Measurements from ENCODE around the gene BDH2. TPM values are rescaled to one million over a fixed set of nuclear protein-coding genes. Genes with fewer than 3 reads are reported as not detected.

BDH2 gene
- total RNA-seq, 1 experiment from 2014 or later = 39.0 TPM

- DNase-seq = no peak
- Histone ChIP-seq H3K27me3 (ENCODE audit: control insufficient read depth, insufficient read depth, low read length) (no peaks in the 10 kb centered on the region), H3K36me3 (replicated peaks; ENCODE audit: control insufficient read depth, insufficient read depth, low read length) (no peaks in the 10 kb centered on the region; the same call in 1 of the 2 replicates), H3K4me3 (ENCODE audit: insufficient read depth, low read depth, low read length) (no peak overlapping the region)
These were observed 1.3 kb downstream of the BDH2 start for GRCh38 chr4:103098341-103098740.

DNA sequence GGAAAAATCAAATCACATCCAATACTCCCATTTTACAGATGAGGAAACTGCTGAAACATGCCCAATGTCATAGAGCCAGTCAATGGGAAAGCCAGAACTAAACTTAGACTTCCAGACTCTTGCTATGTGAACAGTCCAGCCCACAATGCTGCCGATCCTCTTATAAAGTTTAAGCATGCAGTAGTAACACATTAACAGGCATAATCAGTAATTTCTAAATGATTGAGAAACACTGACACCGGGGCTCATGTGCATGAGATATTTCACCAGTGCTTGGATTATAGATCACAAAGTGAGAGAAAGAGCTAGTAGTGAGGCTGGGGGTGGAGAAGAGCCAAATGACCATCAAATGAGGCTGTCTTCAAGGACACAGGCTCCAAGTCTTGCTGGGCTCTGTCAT is 2.5 kb downstream of the BDH2 start:
- Histone ChIP-seq H3K36me3 (replicated peaks; ENCODE audit: control insufficient read depth, insufficient read depth, low read length) (no peaks in the 10 kb centered on the region; the same call in 1 of the 2 replicates), H3K27me3 (ENCODE audit: control insufficient read depth, insufficient read depth, low read length) (no peaks in the 10 kb centered on the region), H3K4me3 (ENCODE audit: insufficient read depth, low read depth, low read length) (no peak overlapping the region)
- DNase-seq = no peak

GRCh38 chr4:103095080-103095479 is 4.6 kb downstream of the BDH2 start:
- peaks cover 3% of the 10 kb centered on the region for H3K36me3 ChIP-seq (replicated peaks; ENCODE audit: control insufficient read depth, insufficient read depth, low read length)
- no peaks in the 10 kb centered on the region for H3K27me3 ChIP-seq (ENCODE audit: control insufficient read depth, insufficient read depth, low read length)
- H3K4me3 ChIP-seq (ENCODE audit: insufficient read depth, low read depth, low read length) = no peak overlapping the region
- no peak for DNase-seq

GRCh38 chr4:103092245-103092644 is 7.4 kb downstream of the BDH2 start:
- DNase-seq = no peak
- H3K4me3 ChIP-seq (ENCODE audit: insufficient read depth, low read depth, low read length) = no peak overlapping the region
- H3K36me3 ChIP-seq (replicated peaks; ENCODE audit: control insufficient read depth, insufficient read depth, low read length) = peaks cover 3% of the 10 kb centered on the region
- no peaks in the 10 kb centered on the region for H3K27me3 ChIP-seq (ENCODE audit: control insufficient read depth, insufficient read depth, low read length)

GRCh38 chr4:103091601-103092223 is 7.9 kb downstream of the BDH2 start:
- Histone ChIP-seq H3K4me3 (ENCODE audit: insufficient read depth, low read depth, low read length) (no peak overlapping the region), H3K27me3 (ENCODE audit: control insufficient read depth, insufficient read depth, low read length) (no peaks in the 10 kb centered on the region), H3K36me3 (replicated peaks; ENCODE audit: control insufficient read depth, insufficient read depth, low read length) (peaks cover 3% of the 10 kb centered on the region)
- DNase-seq = no peak

DNA sequence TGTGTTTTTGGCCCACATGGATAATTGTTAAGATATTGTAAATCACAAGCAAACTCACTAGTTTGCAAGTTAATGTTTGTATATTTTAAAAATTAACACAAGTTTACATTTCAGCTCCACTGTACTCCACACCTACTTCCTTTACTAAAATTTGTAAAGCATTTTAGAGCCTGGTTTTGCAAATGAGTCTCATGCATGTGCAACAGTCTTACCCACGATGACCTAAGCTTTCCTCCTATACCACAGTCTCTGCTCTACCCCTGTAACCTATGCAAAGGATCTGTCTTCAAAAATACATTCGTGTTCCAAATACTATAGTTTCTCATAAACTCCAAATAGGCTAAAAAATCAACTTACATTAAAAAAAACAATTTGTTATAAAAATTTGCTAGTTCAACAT is 10.2 kb downstream of the BDH2 start:
- no peak overlapping the region for H3K4me3 ChIP-seq (ENCODE audit: insufficient read depth, low read depth, low read length)
- no peaks in the 10 kb centered on the region for H3K27me3 ChIP-seq (ENCODE audit: control insufficient read depth, insufficient read depth, low read length)
- DNase-seq = no peak
- H3K36me3 ChIP-seq (replicated peaks; ENCODE audit: control insufficient read depth, insufficient read depth, low read length) = peaks cover 5% of the 10 kb centered on the region

- no peak for DNase-seq
- Histone ChIP-seq H3K36me3 (replicated peaks; ENCODE audit: control insufficient read depth, insufficient read depth, low read length) (peaks cover 5% of the 10 kb centered on the region), H3K27me3 (ENCODE audit: control insufficient read depth, insufficient read depth, low read length) (no peaks in the 10 kb centered on the region), H3K4me3 (ENCODE audit: insufficient read depth, low read depth, low read length) (no peak overlapping the region)
These were observed 13.1 kb downstream of the BDH2 start for GRCh38 chr4:103086551-103086950.

- Histone ChIP-seq H3K36me3 (replicated peaks; ENCODE audit: control insufficient read depth, insufficient read depth, low read length) (peaks cover 5% of the 10 kb centered on the region), H3K4me3 (ENCODE audit: insufficient read depth, low read depth, low read length) (no peak overlapping the region), H3K27me3 (ENCODE audit: control insufficient read depth, insufficient read depth, low read length) (no peaks in the 10 kb centered on the region)
- no peak for DNase-seq
These were observed 14.0 kb downstream of the BDH2 start for GRCh38 chr4:103085555-103086196.

- H3K36me3 ChIP-seq (replicated peaks; ENCODE audit: control insufficient read depth, insufficient read depth, low read length) = no peaks in the 10 kb centered on the region; the same call in 1 of the 2 replicates
- no peak for DNase-seq
- no peak overlapping the region for H3K4me3 ChIP-seq (ENCODE audit: insufficient read depth, low read depth, low read length)
- H3K27me3 ChIP-seq (ENCODE audit: control insufficient read depth, insufficient read depth, low read length) = peaks cover 19% of the 10 kb centered on the region
These were observed 20.0 kb downstream of the BDH2 start for GRCh38 chr4:103079621-103080020.

DNA sequence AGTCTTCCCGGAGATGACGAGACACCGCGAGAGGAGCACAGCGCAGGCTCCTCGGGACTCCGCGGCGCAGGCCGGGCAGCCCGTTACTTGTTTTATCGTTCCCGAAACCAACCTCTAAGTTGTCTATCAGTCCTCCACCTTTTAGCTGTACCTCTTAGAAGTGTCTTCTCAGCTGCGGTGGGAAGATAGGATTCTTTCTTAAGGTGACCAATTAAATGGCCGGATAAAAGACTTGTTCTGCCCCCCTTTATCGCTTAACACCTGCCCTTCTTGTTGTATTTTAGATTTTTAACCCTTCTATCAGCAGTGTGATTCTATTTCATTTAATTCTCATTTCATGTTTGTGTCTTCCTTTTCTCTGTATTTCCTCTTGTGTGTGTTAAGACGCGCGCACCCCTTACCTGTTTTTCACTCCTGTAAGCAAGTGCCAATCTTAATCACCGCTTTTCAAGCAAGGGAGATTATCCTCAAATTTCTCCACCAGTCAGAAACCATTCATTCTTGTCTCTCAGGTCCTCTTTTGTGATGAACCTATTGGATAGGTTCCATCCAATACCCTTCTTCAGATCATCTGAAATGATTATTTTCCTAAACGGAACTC is 22.8 kb downstream of the BDH2 start, which contains the start of gene SLC9B2:
Gene SLC9B2, minus strand, starts transcription at position 15 of the 601 bp plus-strand sequence. CDS start 9,211 bp downstream, outside the sequence.
- peaks cover 19% of the 10 kb centered on the region for H3K27me3 ChIP-seq (ENCODE audit: control insufficient read depth, insufficient read depth, low read length)
- H3K4me3 ChIP-seq (ENCODE audit: insufficient read depth, low read depth, low read length) = peak within 1 kb of the TSS; percentile 56
- no peaks in the 10 kb centered on the region for H3K36me3 ChIP-seq (replicated peaks; ENCODE audit: control insufficient read depth, insufficient read depth, low read length)
- DNase-seq = peak; percentile 23

GRCh38 chr4:103075894-103076746 is 23.5 kb downstream of the BDH2 start:
- no peaks in the 10 kb centered on the region for H3K36me3 ChIP-seq (replicated peaks; ENCODE audit: control insufficient read depth, insufficient read depth, low read length)
- peak overlapping the region; percentile 56 for H3K4me3 ChIP-seq (ENCODE audit: insufficient read depth, low read depth, low read length)
- peaks cover 19% of the 10 kb centered on the region for H3K27me3 ChIP-seq (ENCODE audit: control insufficient read depth, insufficient read depth, low read length)
- peak; percentile 75 for DNase-seq

DNA sequence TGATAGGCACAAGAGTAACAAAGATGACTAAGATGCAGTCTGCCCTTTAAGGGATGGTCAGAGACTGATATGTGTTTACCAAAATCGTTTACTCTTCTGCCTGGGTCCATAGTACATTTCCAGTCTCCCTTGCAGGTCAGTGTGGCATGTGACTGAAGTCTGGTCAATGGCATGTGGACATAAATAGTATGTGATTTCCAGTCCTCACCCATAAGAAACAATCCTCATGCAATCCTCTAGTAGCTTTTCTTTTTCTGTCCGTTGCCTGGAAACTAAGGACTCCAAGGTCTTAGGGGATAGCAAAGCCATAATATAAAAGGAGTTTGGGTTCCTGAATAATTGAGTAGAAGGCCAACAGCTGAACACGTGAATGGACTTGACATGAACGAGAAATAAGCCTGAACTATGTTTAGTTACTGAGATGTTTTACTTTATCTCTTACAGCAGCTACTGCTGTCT is 24.2 kb downstream of the BDH2 start:
- H3K4me3 ChIP-seq (ENCODE audit: insufficient read depth, low read depth, low read length) = peak overlapping the region; percentile 56; the same call in 1 of the 2 replicates
- H3K27me3 ChIP-seq (ENCODE audit: control insufficient read depth, insufficient read depth, low read length) = peaks cover 19% of the 10 kb centered on the region
- no peak for DNase-seq
- H3K36me3 ChIP-seq (replicated peaks; ENCODE audit: control insufficient read depth, insufficient read depth, low read length) = no peaks in the 10 kb centered on the region

- no peak for DNase-seq
- Histone ChIP-seq H3K36me3 (replicated peaks; ENCODE audit: control insufficient read depth, insufficient read depth, low read length) (no peaks in the 10 kb centered on the region), H3K27me3 (ENCODE audit: control insufficient read depth, insufficient read depth, low read length) (peaks cover 19% of the 10 kb centered on the region), H3K4me3 (ENCODE audit: insufficient read depth, low read depth, low read length) (no peak overlapping the region)
These were observed 24.7 kb downstream of the BDH2 start for GRCh38 chr4:103074744-103075434.
